IMR-90 (cell line): ENCODE measurements around the gene TEK. TPM values are rescaled to one million over a fixed set of nuclear protein-coding genes. Genes with fewer than 3 reads are reported as not detected.

ENCODE experiments used
- ATAC-seq: fragments of 200-7000 bp; cut with Tn5 transposase; 2 replicates; pipeline ENCODE4 v1.9.1; 2020; ENCODE audit warnings: low read depth, mild to moderate bottlenecking, moderate library complexity
- BruUV-seq: library from RNA; stranded (reverse); fragments of 400-500 nt; replicated peaks from 2 replicates; lab custom pipeline; 2021; lab: Mats Ljungman, UMichigan
- CTCF ChIA-PET: fragments of 300-600 bp; formaldehyde crosslinking; extraction: SDS; loops from one replicate; lab custom pipeline; 2021; ENCODE audit warnings: antibody characterized with exemption; lab: Yijun Ruan, JAX
- POLR2A ChIA-PET: fragments of 300-600 bp; sonication (Branson Sonifier 250); formaldehyde crosslinking; loops from one replicate; lab custom pipeline; 2022; ENCODE audit warnings: antibody characterized with exemption; ENCODE audit not compliant: unreplicated experiment; lab: Charles Lee
- DNase-seq: peaks from one replicate; pipeline ENCODE4 v3.0.0; 2013
- H2AFZ ChIP-seq: replicated peaks from 2 replicates; pipeline ENCODE3; 2013; ENCODE audit warnings: low read length, mild to moderate bottlenecking; ENCODE audit not compliant: poor library complexity
- H2AK5ac ChIP-seq: 2 replicates; pipeline ENCODE4 v1.6.1; 2013; ENCODE audit warnings: low read depth, low read length, inconsistent platforms
- H2AK9ac ChIP-seq: replicated peaks from 2 replicates; pipeline ENCODE3; 2013; ENCODE audit warnings: mild to moderate bottlenecking, low read depth, low read length, moderate library complexity; ENCODE audit not compliant: poor library complexity
- H2BK120ac ChIP-seq: 2 replicates; pipeline ENCODE4 v1.6.1; 2013; ENCODE audit warnings: low read depth, low read length, inconsistent platforms
- H2BK15ac ChIP-seq: 3 replicates; pipeline ENCODE4 v1.6.1; 2013; ENCODE audit warnings: low read depth, low read length, inconsistent platforms
- H2BK20ac ChIP-seq: 2 replicates; pipeline ENCODE4 v1.6.1; 2013; ENCODE audit warnings: low read depth, mild to moderate bottlenecking, inconsistent platforms, low read length, moderate library complexity
- H2BK5ac ChIP-seq: 2 replicates; pipeline ENCODE4 v1.6.1; 2013; ENCODE audit warnings: mild to moderate bottlenecking, low read depth, low read length, inconsistent platforms; ENCODE audit not compliant: poor library complexity, severe bottlenecking
- H3K14ac ChIP-seq: replicated peaks from 2 replicates; pipeline ENCODE4 v1.6.1; 2013; ENCODE audit warnings: low read depth, low read length, inconsistent platforms
- H3K18ac ChIP-seq: 2 replicates; pipeline ENCODE4 v1.6.1; 2013; ENCODE audit warnings: low read depth, low read length, control low read depth
- H3K23ac ChIP-seq: 2 replicates; pipeline ENCODE4 v1.6.1; 2013; ENCODE audit warnings: low read depth, low read length, inconsistent platforms
- H3K27ac ChIP-seq: 2 replicates; pipeline ENCODE4 v1.5.1; 2013; ENCODE audit warnings: mild to moderate bottlenecking, control low read depth, low read length; ENCODE audit not compliant: insufficient read depth
- H3K27me3 ChIP-seq: 2 replicates; pipeline ENCODE4 v1.6.1; 2013; ENCODE audit warnings: low read length; ENCODE audit not compliant: control insufficient read depth, insufficient read depth
- H3K36me3 ChIP-seq: 2 replicates; pipeline ENCODE4 v1.6.1; 2013; ENCODE audit warnings: low read length, mixed read lengths; ENCODE audit not compliant: control insufficient read depth, insufficient read depth
- H3K4ac ChIP-seq: 2 replicates; pipeline ENCODE4 v1.6.1; 2013; ENCODE audit warnings: low read depth, low read length, inconsistent platforms
- H3K4me1 ChIP-seq: 2 replicates; pipeline ENCODE4 v1.6.1; 2013; ENCODE audit warnings: low read length, mixed read lengths; ENCODE audit not compliant: control insufficient read depth, insufficient read depth
- H3K4me2 ChIP-seq: 2 replicates; pipeline ENCODE4 v1.6.1; 2013; ENCODE audit warnings: low read depth, mild to moderate bottlenecking, control low read depth, low read length, moderate library complexity
- H3K4me3 ChIP-seq: 2 replicates; pipeline ENCODE4 v1.5.1; 2013; ENCODE audit warnings: low read depth, mild to moderate bottlenecking, control low read depth, low read length, moderate library complexity; ENCODE audit not compliant: insufficient read depth
- H3K56ac ChIP-seq: 2 replicates; pipeline ENCODE4 v1.6.1; 2013; ENCODE audit warnings: low read length, inconsistent platforms; ENCODE audit not compliant: insufficient read depth; ENCODE audit errors: extremely low read depth
- H3K79me1 ChIP-seq, 2 experiments: 2 replicates each; pipeline ENCODE4 v1.6.1; 2013; ENCODE audit warnings: low read length in 2 of 2, inconsistent platforms in 1 of 2, low read depth in 1 of 2
- H3K9ac ChIP-seq: 2 replicates; pipeline ENCODE4 v1.6.1; 2013; ENCODE audit warnings: low read depth, low read length, control low read depth
- H3K9me1 ChIP-seq: 2 replicates; pipeline ENCODE4 v1.6.1; 2013; ENCODE audit warnings: low read length, inconsistent platforms; ENCODE audit not compliant: insufficient read depth
- H3K9me3 ChIP-seq: 2 replicates; pipeline ENCODE4 v1.6.1; 2013; ENCODE audit warnings: low read length; ENCODE audit not compliant: control insufficient read depth, insufficient read depth
- H4K20me1 ChIP-seq: 2 replicates; pipeline ENCODE4 v1.6.1; 2013; ENCODE audit warnings: low read length, inconsistent platforms; ENCODE audit not compliant: insufficient read depth
- H4K5ac ChIP-seq: 2 replicates; pipeline ENCODE4 v1.6.1; 2013; ENCODE audit warnings: mild to moderate bottlenecking, low read depth, low read length, control low read depth
- H4K8ac ChIP-seq, 2 experiments: 2 replicates each; pipeline ENCODE4 v1.6.1; 2013; ENCODE audit warnings: low read depth in 2 of 2, low read length in 2 of 2, control low read depth in 1 of 2, inconsistent platforms in 1 of 2
- H4K91ac ChIP-seq: 2 replicates; pipeline ENCODE4 v1.6.1; 2013; ENCODE audit warnings: low read depth, low read length, inconsistent platforms; ENCODE audit not compliant: insufficient read depth
- BHLHE40 ChIP-seq: fragments of 150-350 bp; IDR thresholded peaks from 2 replicates; pipeline ENCODE4 v1.6.1; 2016; ENCODE audit warnings: mild to moderate bottlenecking, low read depth, low read length
- CTCF ChIP-seq: conservative IDR thresholded peaks from 2 replicates; pipeline ENCODE4 v1.5.1; 2012; ENCODE audit warnings: mild to moderate bottlenecking, low read depth, low read length, improper control_type of control experiment
- MAZ ChIP-seq: IDR thresholded peaks from 2 replicates; pipeline ENCODE4 v1.6.1; 2012; ENCODE audit warnings: low read depth, mild to moderate bottlenecking, low read length, improper control_type of control experiment, moderate library complexity, borderline replicate concordance
- MXI1 ChIP-seq: IDR thresholded peaks from 2 replicates; pipeline ENCODE4 v1.6.1; 2012; ENCODE audit warnings: low read depth, mild to moderate bottlenecking, low read length, moderate library complexity, borderline replicate concordance
- NFE2L2 ChIP-seq: fragments of 150-350 bp; IDR thresholded peaks from 2 replicates; pipeline ENCODE4 v1.6.1; 2016; ENCODE audit warnings: low read depth, mild to moderate bottlenecking, low read length
- POLR2A ChIP-seq: IDR thresholded peaks from 2 replicates; pipeline ENCODE4 v1.6.1; 2012; ENCODE audit warnings: mild to moderate bottlenecking, low read depth, low read length
- RAD21 ChIP-seq: IDR thresholded peaks from 2 replicates; pipeline ENCODE4 v1.6.1; 2012; ENCODE audit warnings: low read length, improper control_type of control experiment
- USF2 ChIP-seq: fragments of 150-350 bp; IDR thresholded peaks from 2 replicates; pipeline ENCODE4 v1.6.1; 2017; ENCODE audit warnings: mild to moderate bottlenecking, antibody characterized with exemption, low read length, low read depth
- WGBS, 2 experiments: methylation state at CpG; one replicate each; pipeline versions ENCODE4 v1.1.5 to v1.1.7; 2013; ENCODE audit warnings: missing lambda C conversion rate in 2 of 2; ENCODE audit not compliant: insufficient read length in 1 of 2; ENCODE audit errors: extremely low coverage in 2 of 2; 5-methylcytosine and 5-hydroxymethylcytosine counted together
- dilution Hi-C: fragments of 300-500 bp; cut with HindIII; formaldehyde crosslinking; loops from one replicate; pipeline ENCODE4 v1.14.3; 2018; ENCODE audit warnings: low sequenced_read_pairs; ENCODE audit not compliant: unreplicated experiment
- in situ Hi-C: fragments of 300-500 bp; cut with MboI; formaldehyde crosslinking; loops from 3 replicates; pipeline ENCODE4 v1.14.3; 2019; ENCODE audit warnings: low sequenced_read_pairs, inconsistent platforms, mixed read lengths
- intact Hi-C: fragments of 100-400 bp; cut with micrococcal nuclease; formaldehyde crosslinking; loops from 2 replicates; pipeline ENCODE4 v1.10.0; 2022
- polyA plus RNA-seq, 3 experiments: library from polyadenylated mRNA; depleted of rRNA; stranded (reverse); fragments of >200 nt; gene quantifications; 2 replicates each; pipeline ENCODE4 v1.2.3, GENCODE V29; 2012; ENCODE audit warnings: low replicate concordance in 1 of 3
- total RNA-seq: library from RNA; depleted of rRNA; stranded (reverse); fragments of >200 nt; gene quantifications from 2 replicates; pipeline ENCODE4 v1.2.3, GENCODE V29; 2012

The TEK gene
- total and polyA plus RNA-seq, 2 of the 4 experiments (the other 2 are of a cell fraction): 6.3 to 11.7 TPM

- no peak overlapping the region for H4K5ac ChIP-seq
- H3K14ac ChIP-seq: no peak overlapping the region
- no peak overlapping the region for H2BK120ac ChIP-seq
- no peak overlapping the region for H4K8ac ChIP-seq
- H3K79me1 ChIP-seq: no peaks in the 10 kb centered on the region; a peak in 1 of 4 replicates
- no peak overlapping the region for H3K9ac ChIP-seq
- POLR2A ChIA-PET: interaction anchor here (0.6 kb wide), 1 partner anchor 281 kb away, joined by 5 read pairs; no protein-coding TSS in a partner anchor
- no peaks in the 10 kb centered on the region for H4K20me1 ChIP-seq
- ATAC-seq: no peak
- H3K4me2 ChIP-seq: no peak overlapping the region
- H3K4me1 ChIP-seq: peaks cover 9% of the 10 kb centered on the region
- in situ Hi-C loops (no loop called here), intact Hi-C loops (loop anchor here (10.0 kb wide), 1 partner anchor 244 kb away; the partner anchor contains the start of gene PLAA), dilution Hi-C loops (no loop called here)
- H2BK15ac ChIP-seq: no peak overlapping the region
- H3K27ac ChIP-seq: no peak overlapping the region
- H2AK9ac ChIP-seq: no peak overlapping the region
- no peaks in the 10 kb centered on the region for H3K27me3 ChIP-seq
- CTCF ChIA-PET: interaction anchor here (1.0 kb wide), 1 partner anchor 8 kb away, joined by 3 read pairs; no protein-coding TSS in a partner anchor
- no peak for DNase-seq
- H3K56ac ChIP-seq: no peak overlapping the region
- BruUV-seq: no TSS peak
- no peak overlapping the region for H3K4me3 ChIP-seq
- H3K23ac ChIP-seq: no peak overlapping the region
- no peak overlapping the region for H4K91ac ChIP-seq
- H3K36me3 ChIP-seq: peaks cover 17% of the 10 kb centered on the region
- no peaks in the 10 kb centered on the region for H3K9me1 ChIP-seq
- no peak overlapping the region for H2AFZ ChIP-seq
- TF ChIP-seq MAZ (no peak), RAD21 (no peak), NFE2L2 (no peak), POLR2A (no peak), BHLHE40 (no peak), USF2 (no peak), MXI1 (no peak), CTCF (no peak)
- no peak overlapping the region for H3K4ac ChIP-seq
- H3K9me3 ChIP-seq: no peaks in the 10 kb centered on the region; the same call in 1 of the 2 replicates
- H3K18ac ChIP-seq: no peak overlapping the region
- no CpG with 5 or more reads among the region's 1 CpG for WGBS, 2 experiments
- no peak overlapping the region for H2BK5ac ChIP-seq
- no peak overlapping the region for H2AK5ac ChIP-seq
- no peak overlapping the region for H2BK20ac ChIP-seq
Measured at GRCh38 chr9:27188426-27188825, 79.4 kb downstream of the TEK start.
